ENCODE results near the gene ROBO2.

Gene ROBO2

GRCh38 chr3:77191014-77191413 lies 151.1 kb downstream of the ROBO2 start:
- DNase-seq (ENCODE audit: low spot score) = no peak

- DNase-seq (ENCODE audit: low spot score) = no peak
Measured at GRCh38 chr3:77191640-77192039, 151.7 kb downstream of the ROBO2 start.

GRCh38 chr3:77195766-77196545 lies 156.1 kb downstream of the ROBO2 start:
- DNase-seq (ENCODE audit: low spot score) = no peak

GRCh38 chr3:77197408-77197807 lies 157.5 kb downstream of the ROBO2 start:
- DNase-seq (ENCODE audit: low spot score) = no peak

- DNase-seq (ENCODE audit: low spot score) = no peak
Measured at GRCh38 chr3:77203851-77204250, 164.0 kb downstream of the ROBO2 start.

GRCh38 chr3:77204788-77205187 lies 164.9 kb downstream of the ROBO2 start:
- no peak for DNase-seq (ENCODE audit: low spot score)

- DNase-seq (ENCODE audit: low spot score) = no peak
Measured at GRCh38 chr3:77207753-77208152, 167.9 kb downstream of the ROBO2 start.

GRCh38 chr3:77222701-77223100 lies 182.8 kb downstream of the ROBO2 start:
- no peak for DNase-seq (ENCODE audit: low spot score)

- DNase-seq (ENCODE audit: low spot score) = no peak
Measured at GRCh38 chr3:77227567-77227966, 187.7 kb downstream of the ROBO2 start.

- no peak for DNase-seq (ENCODE audit: low spot score)
Measured at GRCh38 chr3:77232557-77232956, 192.7 kb downstream of the ROBO2 start.

- DNase-seq (ENCODE audit: low spot score) = no peak
Measured at GRCh38 chr3:77234004-77234403, 194.1 kb downstream of the ROBO2 start.

GRCh38 chr3:77236118-77236517 lies 196.2 kb downstream of the ROBO2 start:
- no peak for DNase-seq (ENCODE audit: low spot score)

GRCh38 chr3:77240072-77240650 lies 200.3 kb downstream of the ROBO2 start:
- DNase-seq (ENCODE audit: low spot score) = no peak

GRCh38 chr3:77242371-77242770 lies 202.5 kb downstream of the ROBO2 start:
- no peak for DNase-seq (ENCODE audit: low spot score)

- no peak for DNase-seq (ENCODE audit: low spot score)
Measured at GRCh38 chr3:77244981-77245380, 205.1 kb downstream of the ROBO2 start.

- no peak for DNase-seq (ENCODE audit: low spot score)
Measured at GRCh38 chr3:77247061-77247460, 207.2 kb downstream of the ROBO2 start.

- no peak for DNase-seq (ENCODE audit: low spot score)
Measured at GRCh38 chr3:77247817-77248216, 207.9 kb downstream of the ROBO2 start.

- no peak for DNase-seq (ENCODE audit: low spot score)
Measured at GRCh38 chr3:77248420-77248819, 208.5 kb downstream of the ROBO2 start.

GRCh38 chr3:77251136-77251535 lies 211.2 kb downstream of the ROBO2 start:
- no peak for DNase-seq (ENCODE audit: low spot score)

- DNase-seq (ENCODE audit: low spot score) = no peak
Measured at GRCh38 chr3:77254967-77255831, 215.3 kb downstream of the ROBO2 start.

GRCh38 chr3:77256584-77257503 lies 216.9 kb downstream of the ROBO2 start:
- no peak for DNase-seq (ENCODE audit: low spot score)

- DNase-seq (ENCODE audit: low spot score) = no peak
Measured at GRCh38 chr3:77259694-77260093, 219.8 kb downstream of the ROBO2 start.
